ENCODE data around the gene CLPTM1L.

The CLPTM1L gene

GRCh38 chr5:1390861-1391600 lies 46.1 kb upstream of the CLPTM1L start:
- no peaks in the 10 kb centered on the region for H3K36me3 ChIP-seq (ENCODE audit: control insufficient read depth in 2 of 2, insufficient read depth in 1 of 2, low read length in 2 of 2)
- TF ChIP-seq ZNF776 (tag by site-specific recombination; IDR thresholded peaks at IDR 0.05; ENCODE audit: borderline replicate concordance) (no peak), ZNF677 (tag by site-specific recombination; IDR thresholded peaks at IDR 0.05) (no peak), ZNF114 (tag by site-specific recombination; IDR thresholded peaks at IDR 0.05) (no peak), HOXD13 (CRISPR knock-in tag; IDR thresholded peaks at IDR 0.05; ENCODE audit: borderline replicate concordance) (no peak), OSR2 (tag by site-specific recombination; IDR thresholded peaks at IDR 0.05) (no peak), ZNF518A (tag by site-specific recombination; conservative IDR thresholded peaks at IDR 0.05; ENCODE audit: low read depth) (no peak), ZNF580 (tag by site-specific recombination; IDR thresholded peaks at IDR 0.05) (no peak), ZEB2 (tag by site-specific recombination; IDR thresholded peaks at IDR 0.05) (no peak), ZNF112 (tag by site-specific recombination; IDR thresholded peaks at IDR 0.05) (no peak), ZBTB26 (tag by site-specific recombination; optimal IDR thresholded peaks at IDR 0.05) (no peak), KLF10 (tag by site-specific recombination; IDR thresholded peaks at IDR 0.05) (no peak), ZBTB44 (tag by site-specific recombination; IDR thresholded peaks at IDR 0.05) (no peak), YY2 (tag by site-specific recombination; IDR thresholded peaks at IDR 0.05) (no peak), ZNF513 (tag by site-specific recombination; IDR thresholded peaks at IDR 0.05) (no peak), ZNF843 (tag by site-specific recombination; IDR thresholded peaks at IDR 0.05) (no peak)
- no peaks in the 10 kb centered on the region for H3K9me3 ChIP-seq (ENCODE audit: control insufficient read depth, insufficient read depth, low read depth, low read length)
- H3K27ac ChIP-seq (ENCODE audit: extremely low read depth, low read depth, low read length): no peak overlapping the region
- H3K4me1 ChIP-seq (ENCODE audit: control insufficient read depth, insufficient read depth, low read length): no peaks in the 10 kb centered on the region
- ChIA-PET CTCF (interaction anchor here (1.2 kb wide), 1 partner anchor 11 kb away, joined by 3 read pairs; no protein-coding TSS in a partner anchor), POLR2A (no interaction called here)
- no peak overlapping the region for H3K4me3 ChIP-seq (ENCODE audit: low read depth, low read length)

All from HEK293 (cell line).